ENCODE data around the gene RCAN2. TPM values are rescaled to one million over a fixed set of nuclear protein-coding genes. Genes with fewer than 3 reads are reported as not detected.

The RCAN2 gene
- polyA plus RNA-seq, 1 donor from 2014 or later = 37.4 TPM

DNA sequence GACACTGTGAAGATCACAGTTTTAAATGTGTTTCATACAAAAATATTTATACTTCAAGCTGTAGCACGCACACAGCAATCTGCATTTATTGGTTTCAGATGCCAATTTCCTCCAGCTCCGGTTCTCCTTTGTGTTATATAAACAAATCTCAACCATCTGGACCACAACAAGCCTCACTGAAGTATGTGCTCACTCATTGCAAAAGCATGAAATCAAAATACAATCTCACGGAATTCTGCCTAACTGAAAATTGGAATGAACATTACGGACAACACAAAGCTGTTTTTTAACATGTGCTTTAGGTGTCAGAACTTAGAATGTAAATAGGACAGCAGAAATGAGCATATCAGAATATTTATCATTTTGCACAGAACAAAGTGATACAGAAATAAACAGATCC lies 38.0 kb downstream of the RCAN2 start:
- no peak overlapping the region for H3K4me2 ChIP-seq (ENCODE audit: low read length)
- H3K27ac ChIP-seq (ENCODE audit: low read length) = no peak overlapping the region
- no peak overlapping the region for H3K4me3 ChIP-seq (ENCODE audit: low read length)
- no peak overlapping the region for H3K9ac ChIP-seq (ENCODE audit: low read length)
- no peak for TF ChIP-seq SMC3 (conservative IDR thresholded peaks at IDR 0.05; ENCODE audit: poor library complexity)
- TF ChIP-seq EZH2 (IDR thresholded peaks at IDR 0.05; ENCODE audit: borderline replicate concordance, insufficient read depth, low read length, poor library complexity, severe bottlenecking) = no peak
- no peak for TF ChIP-seq MXI1 (conservative IDR thresholded peaks at IDR 0.05; ENCODE audit: poor library complexity, severe bottlenecking)
- H3K79me2 ChIP-seq (replicated peaks; ENCODE audit: insufficient read depth, low read length) = no peaks in the 10 kb centered on the region
- no peaks in the 10 kb centered on the region for H4K20me1 ChIP-seq (ENCODE audit: insufficient read depth)
- H3K36me3 ChIP-seq (ENCODE audit: insufficient read depth, low read length) = no peaks in the 10 kb centered on the region
- no peaks in the 10 kb centered on the region for H3K27me3 ChIP-seq (ENCODE audit: insufficient read depth, low read depth, low read length)
- no peaks in the 10 kb centered on the region for H3F3A ChIP-seq (ENCODE audit: insufficient read depth, low read length, poor library complexity, severe bottlenecking)
- no peaks in the 10 kb centered on the region for H3K9me2 ChIP-seq (ENCODE audit: insufficient read depth, low read length)
- H3K9me3 ChIP-seq (ENCODE audit: low read length) = peaks cover 3% of the 10 kb centered on the region
- no peak overlapping the region for H2AFZ ChIP-seq (ENCODE audit: low read depth, low read length)

DNA sequence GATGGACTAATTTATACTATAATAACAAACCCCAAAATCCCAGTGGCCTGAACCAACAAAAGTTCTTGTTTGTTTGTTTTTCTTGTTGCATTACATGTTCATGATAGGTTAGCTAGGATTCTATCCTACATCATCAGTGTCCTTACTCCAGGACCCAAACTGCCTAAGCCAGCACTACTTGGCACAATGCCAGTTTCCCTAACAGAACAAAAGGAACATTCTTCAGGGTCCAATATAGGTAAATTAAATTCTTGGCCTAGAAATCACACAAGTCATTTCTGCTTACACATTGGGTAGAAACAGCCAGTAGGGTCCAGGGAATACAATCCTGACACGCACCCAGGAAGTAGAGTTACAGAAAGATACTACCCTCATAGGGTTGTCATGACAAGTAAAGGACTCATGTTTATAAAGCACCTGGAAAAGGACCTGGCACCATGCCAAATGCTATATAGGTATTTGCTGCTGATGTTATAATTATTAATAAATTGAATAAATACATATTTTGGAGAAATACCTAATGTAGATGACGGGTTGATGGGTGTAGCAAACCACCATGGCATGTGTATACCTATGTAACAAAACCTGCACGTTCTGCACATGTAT lies 38.8 kb downstream of the RCAN2 start:
- no peak overlapping the region for H3K4me2 ChIP-seq (ENCODE audit: low read length)
- H2AFZ ChIP-seq (ENCODE audit: low read depth, low read length) = no peak overlapping the region
- H3K79me2 ChIP-seq (replicated peaks; ENCODE audit: insufficient read depth, low read length) = no peaks in the 10 kb centered on the region
- H3K4me3 ChIP-seq (ENCODE audit: low read length) = no peak overlapping the region
- no peak for TF ChIP-seq EP300 (conservative IDR thresholded peaks at IDR 0.05; ENCODE audit: poor library complexity, severe bottlenecking)
- TF ChIP-seq RAD21 (conservative IDR thresholded peaks at IDR 0.05) = no peak
- TF ChIP-seq, protein P1, sequence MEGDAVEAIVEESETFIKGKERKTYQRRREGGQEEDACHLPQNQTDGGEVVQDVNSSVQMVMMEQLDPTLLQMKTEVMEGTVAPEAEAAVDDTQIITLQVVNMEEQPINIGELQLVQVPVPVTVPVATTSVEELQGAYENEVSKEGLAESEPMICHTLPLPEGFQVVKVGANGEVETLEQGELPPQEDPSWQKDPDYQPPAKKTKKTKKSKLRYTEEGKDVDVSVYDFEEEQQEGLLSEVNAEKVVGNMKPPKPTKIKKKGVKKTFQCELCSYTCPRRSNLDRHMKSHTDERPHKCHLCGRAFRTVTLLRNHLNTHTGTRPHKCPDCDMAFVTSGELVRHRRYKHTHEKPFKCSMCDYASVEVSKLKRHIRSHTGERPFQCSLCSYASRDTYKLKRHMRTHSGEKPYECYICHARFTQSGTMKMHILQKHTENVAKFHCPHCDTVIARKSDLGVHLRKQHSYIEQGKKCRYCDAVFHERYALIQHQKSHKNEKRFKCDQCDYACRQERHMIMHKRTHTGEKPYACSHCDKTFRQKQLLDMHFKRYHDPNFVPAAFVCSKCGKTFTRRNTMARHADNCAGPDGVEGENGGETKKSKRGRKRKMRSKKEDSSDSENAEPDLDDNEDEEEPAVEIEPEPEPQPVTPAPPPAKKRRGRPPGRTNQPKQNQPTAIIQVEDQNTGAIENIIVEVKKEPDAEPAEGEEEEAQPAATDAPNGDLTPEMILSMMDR (IDR thresholded peaks at IDR 0.05; ENCODE audit: poor library complexity, severe bottlenecking) = no peak
- no peak for TF ChIP-seq EZH2 (IDR thresholded peaks at IDR 0.05; ENCODE audit: borderline replicate concordance, insufficient read depth, low read length, poor library complexity, severe bottlenecking)
- no peak for TF ChIP-seq MXI1 (conservative IDR thresholded peaks at IDR 0.05; ENCODE audit: poor library complexity, severe bottlenecking)
- no peak for TF ChIP-seq SMC3 (conservative IDR thresholded peaks at IDR 0.05; ENCODE audit: poor library complexity)
- no peak for TF ChIP-seq POLR2AphosphoS5 (IDR thresholded peaks at IDR 0.05)
- no peak for TF ChIP-seq TAF1 (IDR thresholded peaks at IDR 0.05; ENCODE audit: low read depth)
- TF ChIP-seq, protein P2, sequence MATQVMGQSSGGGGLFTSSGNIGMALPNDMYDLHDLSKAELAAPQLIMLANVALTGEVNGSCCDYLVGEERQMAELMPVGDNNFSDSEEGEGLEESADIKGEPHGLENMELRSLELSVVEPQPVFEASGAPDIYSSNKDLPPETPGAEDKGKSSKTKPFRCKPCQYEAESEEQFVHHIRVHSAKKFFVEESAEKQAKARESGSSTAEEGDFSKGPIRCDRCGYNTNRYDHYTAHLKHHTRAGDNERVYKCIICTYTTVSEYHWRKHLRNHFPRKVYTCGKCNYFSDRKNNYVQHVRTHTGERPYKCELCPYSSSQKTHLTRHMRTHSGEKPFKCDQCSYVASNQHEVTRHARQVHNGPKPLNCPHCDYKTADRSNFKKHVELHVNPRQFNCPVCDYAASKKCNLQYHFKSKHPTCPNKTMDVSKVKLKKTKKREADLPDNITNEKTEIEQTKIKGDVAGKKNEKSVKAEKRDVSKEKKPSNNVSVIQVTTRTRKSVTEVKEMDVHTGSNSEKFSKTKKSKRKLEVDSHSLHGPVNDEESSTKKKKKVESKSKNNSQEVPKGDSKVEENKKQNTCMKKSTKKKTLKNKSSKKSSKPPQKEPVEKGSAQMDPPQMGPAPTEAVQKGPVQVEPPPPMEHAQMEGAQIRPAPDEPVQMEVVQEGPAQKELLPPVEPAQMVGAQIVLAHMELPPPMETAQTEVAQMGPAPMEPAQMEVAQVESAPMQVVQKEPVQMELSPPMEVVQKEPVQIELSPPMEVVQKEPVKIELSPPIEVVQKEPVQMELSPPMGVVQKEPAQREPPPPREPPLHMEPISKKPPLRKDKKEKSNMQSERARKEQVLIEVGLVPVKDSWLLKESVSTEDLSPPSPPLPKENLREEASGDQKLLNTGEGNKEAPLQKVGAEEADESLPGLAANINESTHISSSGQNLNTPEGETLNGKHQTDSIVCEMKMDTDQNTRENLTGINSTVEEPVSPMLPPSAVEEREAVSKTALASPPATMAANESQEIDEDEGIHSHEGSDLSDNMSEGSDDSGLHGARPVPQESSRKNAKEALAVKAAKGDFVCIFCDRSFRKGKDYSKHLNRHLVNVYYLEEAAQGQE (IDR thresholded peaks at IDR 0.05; ENCODE audit: borderline replicate concordance) = no peak
- H3K9ac ChIP-seq (ENCODE audit: low read length) = no peak overlapping the region
- H3K9me3 ChIP-seq (ENCODE audit: low read length) = peaks cover 3% of the 10 kb centered on the region
- H3K36me3 ChIP-seq (ENCODE audit: insufficient read depth, low read length) = no peaks in the 10 kb centered on the region
- H4K20me1 ChIP-seq (ENCODE audit: insufficient read depth) = no peaks in the 10 kb centered on the region
- no peaks in the 10 kb centered on the region for H3F3A ChIP-seq (ENCODE audit: insufficient read depth, low read length, poor library complexity, severe bottlenecking)
- no peaks in the 10 kb centered on the region for H3K9me2 ChIP-seq (ENCODE audit: insufficient read depth, low read length)
- no peak overlapping the region for H3K27ac ChIP-seq (ENCODE audit: low read length)
- H3K27me3 ChIP-seq (ENCODE audit: insufficient read depth, low read depth, low read length) = no peaks in the 10 kb centered on the region
